NCI-H2107 treated with DMSO at 0.1 percent for 48 hours (cell line): ENCODE data around the gene ENO1.
"Not testable (repeated sequence)": the region's sequence is repeated elsewhere in the genome, so short reads cannot be mapped to it uniquely, and the experiment has no call there.

Experiments
- DNase-seq: peaks from one replicate; lab custom pipeline; 2025; ENCODE audit not compliant: unreplicated experiment; lab: John Stamatoyannopoulos, UW

The ENO1 gene

GRCh38 chr1:8878448-8878697, at the start of gene ENO1:
ENO1 (minus strand) TSS chr1:8878686; CDS start chr1:8874908, 3,778 bp downstream.
- no peak for DNase-seq

GRCh38 chr1:8926707-8927694, 48.5 kb upstream of the ENO1 start:
- DNase-seq, result no peak

DNA sequence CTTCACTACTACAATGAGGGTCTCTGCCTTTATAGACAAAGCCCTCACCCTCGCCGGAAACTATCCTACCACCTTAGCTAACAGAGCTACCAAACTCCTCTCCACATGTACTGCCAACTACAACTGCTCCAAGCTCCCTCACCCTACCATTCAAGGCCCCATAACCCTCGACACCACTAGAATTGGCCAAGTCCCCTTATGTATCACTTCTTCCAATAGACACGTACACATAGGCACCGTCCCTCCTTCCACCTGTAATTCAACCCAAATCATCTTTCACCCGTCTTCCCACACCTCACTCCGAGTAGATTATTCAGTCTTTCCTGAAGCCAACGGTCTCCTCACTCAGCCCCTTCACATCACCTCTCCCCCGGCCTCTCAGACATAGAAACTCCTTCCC, 47.5 kb upstream of the ENO1 start:
- no peak for DNase-seq

- DNase-seq, result no peak
Observed at GRCh38 chr1:8925406-8925805, 46.9 kb upstream of the ENO1 start.

DNA sequence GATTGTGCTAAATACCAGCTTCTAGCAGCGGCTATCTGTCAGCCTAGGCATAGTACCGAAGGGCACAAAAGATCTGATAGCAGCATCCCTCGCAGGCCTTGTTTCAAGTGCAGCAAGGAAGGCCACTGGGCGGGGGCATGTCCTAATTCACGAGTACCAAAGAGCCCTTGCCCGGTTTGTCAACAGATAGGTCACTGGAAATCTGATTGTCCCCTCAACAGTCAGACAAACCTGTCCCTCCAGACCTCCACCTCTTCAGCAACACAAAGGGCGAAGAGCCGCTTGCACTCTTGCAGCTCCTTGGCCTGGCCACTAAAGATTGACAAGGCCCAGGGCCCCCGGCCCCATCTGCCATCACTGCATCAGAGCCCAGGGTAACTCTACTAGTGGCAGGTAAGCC, 44.5 kb upstream of the ENO1 start:
- no peak for DNase-seq

DNA sequence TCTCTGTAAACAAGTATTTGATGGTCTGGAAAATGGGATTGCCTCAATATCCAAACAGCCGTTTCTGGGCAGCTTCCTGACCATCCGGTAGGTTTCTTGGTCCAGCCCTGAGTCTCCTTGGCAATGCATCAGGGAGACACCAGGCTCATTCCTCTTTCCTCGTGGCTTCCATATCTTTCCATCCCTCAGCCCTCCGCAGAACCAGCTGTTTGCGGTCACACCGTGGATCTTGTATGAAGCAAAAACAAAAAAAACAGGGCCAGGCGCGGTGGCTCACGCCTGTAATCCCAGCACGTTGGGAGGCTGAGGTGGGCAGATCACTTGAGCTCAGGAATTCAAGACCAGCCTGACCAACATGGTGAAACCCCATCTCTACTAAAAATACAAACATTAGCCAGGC, 39.0 kb upstream of the ENO1 start:
- DNase-seq, result not testable (repeated sequence)

- no peak for DNase-seq
Observed at GRCh38 chr1:8915446-8915845, 37.0 kb upstream of the ENO1 start.

DNA sequence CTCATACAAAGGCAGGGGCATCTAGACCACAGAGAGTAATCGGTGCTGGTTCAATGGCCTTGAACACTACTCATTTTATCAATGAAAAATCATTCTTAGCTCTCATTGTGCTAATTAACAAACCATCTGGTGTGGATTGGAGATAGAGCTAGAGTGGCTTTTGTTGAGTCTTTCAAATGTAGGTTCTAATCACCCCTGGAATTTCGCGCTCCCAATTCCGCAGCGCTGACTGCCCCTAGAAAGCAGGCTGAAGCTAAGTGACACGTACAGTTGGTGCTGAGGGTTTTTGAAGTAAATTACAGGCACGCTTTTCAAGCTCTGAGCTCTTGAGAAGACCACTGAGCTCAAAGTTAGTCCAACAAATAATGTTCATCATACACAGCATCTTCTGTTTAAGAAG, 36.0 kb upstream of the ENO1 start:
- no peak for DNase-seq

- DNase-seq, result no peak
Observed at GRCh38 chr1:8913457-8913856, 35.0 kb upstream of the ENO1 start.

- DNase-seq, result no peak
Observed at GRCh38 chr1:8911416-8912309, 33.2 kb upstream of the ENO1 start.

- DNase-seq, result no peak
Observed at GRCh38 chr1:8910914-8911313, 32.4 kb upstream of the ENO1 start.

- no peak for DNase-seq
Observed at GRCh38 chr1:8910331-8910730, 31.8 kb upstream of the ENO1 start.

GRCh38 chr1:8908388-8909151, 30.1 kb upstream of the ENO1 start:
- no peak for DNase-seq

DNA sequence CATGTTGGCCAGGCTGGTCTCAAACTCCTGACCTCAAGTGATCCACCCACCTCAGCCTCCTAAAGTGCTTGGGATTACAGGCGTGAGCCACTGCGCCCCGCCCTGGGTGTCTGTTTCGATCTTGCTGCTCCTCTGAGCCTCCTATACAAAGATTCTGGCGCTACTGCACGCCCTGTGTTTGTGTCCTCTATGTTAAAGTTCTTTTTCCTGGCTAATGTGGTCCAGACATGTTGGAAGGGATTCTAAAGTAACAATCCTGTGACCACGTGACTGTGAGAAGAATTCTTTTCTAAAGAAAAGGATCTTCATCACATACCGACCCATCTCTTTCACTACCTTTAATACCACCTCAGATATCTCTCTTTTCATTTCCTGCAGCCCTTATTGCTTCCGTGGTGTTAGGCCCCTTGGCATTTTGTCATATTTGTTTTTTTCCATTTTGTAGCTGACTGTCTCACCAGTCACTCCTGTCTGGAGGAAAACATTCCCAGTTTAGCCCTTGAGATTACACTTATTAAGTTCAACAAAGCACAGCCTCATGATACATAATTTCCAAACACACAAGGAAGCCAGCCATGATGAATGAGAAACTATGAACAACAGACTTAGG, 27.2 kb upstream of the ENO1 start:
- DNase-seq, result no peak

GRCh38 chr1:8903908-8904650, 25.6 kb upstream of the ENO1 start:
- DNase-seq, result no peak

- no peak for DNase-seq
Observed at GRCh38 chr1:8903410-8903809, 24.9 kb upstream of the ENO1 start.

GRCh38 chr1:8902765-8903164, 24.3 kb upstream of the ENO1 start:
- DNase-seq, result no peak

- DNase-seq, result not testable (repeated sequence)
Observed at GRCh38 chr1:8900684-8901083, 22.2 kb upstream of the ENO1 start.

- DNase-seq, result no peak
Observed at GRCh38 chr1:8899046-8899445, 20.6 kb upstream of the ENO1 start.

DNA sequence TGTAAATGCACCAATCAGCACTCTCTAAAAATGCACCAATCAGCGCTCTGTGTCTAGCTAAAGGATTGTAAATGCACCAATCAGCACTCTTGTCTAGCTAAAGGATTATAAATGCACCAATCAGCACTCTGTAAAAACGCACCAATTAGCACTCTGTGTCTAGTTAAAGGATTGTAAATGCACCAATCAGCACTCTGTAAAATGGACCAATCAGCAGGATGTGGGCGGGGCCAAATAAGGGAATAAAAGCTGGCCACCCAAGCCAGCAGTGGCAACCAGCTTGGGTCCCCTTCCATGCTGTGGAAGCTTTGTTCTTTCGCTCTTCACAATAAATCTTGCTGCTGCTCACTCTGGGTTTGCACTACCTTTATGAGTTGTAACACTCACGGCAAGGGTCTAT, 19.9 kb upstream of the ENO1 start:
- DNase-seq, result not testable (repeated sequence)
